ENCODE measurements around the gene ZNF136.

GRCh38 chr19:12155324-12155860 lies 7.5 kb upstream of the ZNF136 start:
- TF ChIP-seq TAF1 (IDR thresholded peaks at IDR 0.05; ENCODE audit: borderline replicate concordance, insufficient read depth, low read length) (no peak), POLR2AphosphoS5 (IDR thresholded peaks at IDR 0.05; ENCODE audit: low read depth, low read length) (no peak), REST (IDR thresholded peaks at IDR 0.05; ENCODE audit: insufficient read depth in 1 of 2, low read depth in 2 of 2, low read length in 2 of 2) (no peak), SIN3A (IDR thresholded peaks at IDR 0.05; ENCODE audit: borderline replicate concordance, insufficient read depth, low read length) (no peak), FOXP2 (optimal IDR thresholded peaks at IDR 0.05; ENCODE audit: borderline replicate concordance, extremely low read depth, extremely low read length, insufficient read depth) (no peak)

Data from PFSK-1 (cell line).